GM12878 (cell line): ENCODE data around the gene CLMP. TPM values are rescaled to one million over a fixed set of nuclear protein-coding genes. Genes with fewer than 3 reads are reported as not detected.

Experiments
- ATAC-seq: fragments of 200-7000 bp; cut with Tn5 transposase; 3 replicates; pipeline ENCODE4 v1.9.1; 2020; ENCODE audit warnings: mild to moderate bottlenecking, moderate library complexity
- BruUV-seq: library from RNA; stranded (reverse); fragments of 400-500 nt; replicated peaks from 2 replicates; lab custom pipeline; 2021; lab: Mats Ljungman, UMichigan
- CTCF ChIA-PET: fragments of 300-600 bp; sonication (Branson Sonifier 250); formaldehyde crosslinking; extraction: SDS; loops from one replicate; lab custom pipeline; 2021; ENCODE audit warnings: inconsistent platforms; lab: Yijun Ruan, JAX
- POLR2A ChIA-PET: fragments of 350-600 bp; formaldehyde crosslinking; extraction: SDS; loops from one replicate; lab custom pipeline; 2021; ENCODE audit warnings: inconsistent platforms; lab: Charles Lee
- RAD21 ChIA-PET: fragments of 300-600 bp; sonication (Branson Sonifier 250); formaldehyde crosslinking; loops from one replicate; lab custom pipeline; 2023; ENCODE audit warnings: antibody characterized with exemption; ENCODE audit not compliant: unreplicated experiment; lab: Charles Lee
- SMC1A ChIA-PET: fragments of 300-600 bp; sonication (Branson Sonifier 250); formaldehyde crosslinking; loops from one replicate; lab custom pipeline; 2023; ENCODE audit not compliant: unreplicated experiment, uncharacterized antibody; lab: Charles Lee
- DNase-seq: peaks from one replicate; pipeline ENCODE4 v3.0.0-alpha.2; 2011; ENCODE audit warnings: low read depth, low spot score
- FAIRE-seq: peaks from 3 replicates; lab custom pipeline; 2011; peaks lifted over from hg19 to GRCh38; lab: Jason Lieb, UNC
- H2AFZ ChIP-seq: 2 replicates; pipeline ENCODE4 v1.6.0; 2011; ENCODE audit warnings: low read depth, low read length, control low read depth; ENCODE audit not compliant: control insufficient read depth
- H3K27ac ChIP-seq: 2 replicates; pipeline ENCODE4 v1.5.1; 2011; ENCODE audit warnings: control low read depth; ENCODE audit not compliant: control insufficient read depth, insufficient read depth
- H3K27me3 ChIP-seq, 2 experiments: replicated peaks in 1 of 2; 2 replicates each; pipeline versions ENCODE4 v1.6.0 to v1.6.1; 2011; ENCODE audit warnings: low read length in 1 of 2; ENCODE audit not compliant: control insufficient read depth in 2 of 2, insufficient read depth in 2 of 2
- H3K36me3 ChIP-seq, 2 experiments: 2 replicates each; pipeline ENCODE4 v1.5.1; 2011; ENCODE audit warnings: low read length in 1 of 2; ENCODE audit not compliant: control insufficient read depth in 2 of 2, insufficient read depth in 2 of 2
- H3K4me1 ChIP-seq: 2 replicates; pipeline ENCODE4 v1.6.1; 2011; ENCODE audit warnings: mild to moderate bottlenecking, low read length, moderate library complexity, mixed read lengths; ENCODE audit not compliant: control insufficient read depth, insufficient read depth
- H3K4me2 ChIP-seq: 2 replicates; pipeline ENCODE4 v1.6.0; 2011; ENCODE audit warnings: control low read depth; ENCODE audit not compliant: control insufficient read depth, insufficient read depth
- H3K4me3 ChIP-seq: fragments of 200-600 bp; sonication (generic); 2 replicates; pipeline ENCODE4 v1.5.1; 2016
- H3K79me2 ChIP-seq: 2 replicates; pipeline ENCODE4 v1.6.0; 2011; ENCODE audit warnings: low read length; ENCODE audit not compliant: control insufficient read depth, insufficient read depth
- H3K9ac ChIP-seq: 2 replicates; pipeline ENCODE4 v1.8.0; 2011; ENCODE audit warnings: low read length, control low read depth, mixed read lengths; ENCODE audit not compliant: control insufficient read depth, insufficient read depth
- H3K9me3 ChIP-seq: replicated peaks from 3 replicates; pipeline ENCODE4 v1.5.1; 2011; ENCODE audit warnings: mild to moderate bottlenecking, low read length; ENCODE audit not compliant: control insufficient read depth, insufficient read depth
- H4K20me1 ChIP-seq: 2 replicates; pipeline ENCODE4 v1.6.0; 2011; ENCODE audit not compliant: control insufficient read depth, insufficient read depth
- ATF7 ChIP-seq: fragments of 450-650 bp; IDR thresholded peaks from 2 replicates; pipeline ENCODE4 v1.6.1; 2016; ENCODE audit warnings: low read depth, mild to moderate bottlenecking
- CBX3 ChIP-seq: fragments of 200-600 bp; sonication (generic); IDR thresholded peaks from 2 replicates; pipeline ENCODE4 v1.6.1; 2016; ENCODE audit warnings: low read depth, borderline replicate concordance
- CHD1 ChIP-seq: IDR thresholded peaks from 2 replicates; pipeline ENCODE4 v1.6.1; 2012; ENCODE audit warnings: low read depth, low read length, improper control_type of control experiment
- CHD4 ChIP-seq: fragments of 200-600 bp; sonication (generic); IDR thresholded peaks from 2 replicates; pipeline ENCODE4 v1.6.1; 2016; ENCODE audit warnings: mild to moderate bottlenecking
- EED ChIP-seq: sonication (generic); IDR thresholded peaks from 2 replicates; pipeline ENCODE4 v1.6.1; 2016; ENCODE audit warnings: antibody characterized with exemption, low read depth
- EP300 ChIP-seq, 2 experiments: fragments of 150-350 bp in 1 of 2; IDR thresholded peaks; 2 replicates each; pipeline ENCODE4 v1.6.1; 2011 to 2012; ENCODE audit warnings: low read depth in 2 of 2, low read length in 2 of 2, borderline replicate concordance in 1 of 2, improper control_type of control experiment in 1 of 2, inconsistent platforms in 1 of 2; ENCODE audit not compliant: control insufficient read depth in 1 of 2
- IRF5 ChIP-seq: fragments of 450-650 bp; IDR thresholded peaks from 2 replicates; pipeline ENCODE4 v1.6.1; 2017; ENCODE audit warnings: borderline replicate concordance
- KDM1A ChIP-seq: fragments of 200-600 bp; sonication (generic); IDR thresholded peaks from 2 replicates; pipeline ENCODE4 v1.6.1; 2016; ENCODE audit warnings: borderline replicate concordance
- NBN ChIP-seq: fragments of 450-650 bp; IDR thresholded peaks from 2 replicates; pipeline ENCODE4 v1.6.1; 2016
- NFIC ChIP-seq: IDR thresholded peaks from 2 replicates; pipeline ENCODE4 v1.6.1; 2012; ENCODE audit warnings: low read depth, mild to moderate bottlenecking, inconsistent platforms, low read length, moderate library complexity
- PKNOX1 ChIP-seq: fragments of 450-650 bp; IDR thresholded peaks from 2 replicates; pipeline ENCODE4 v1.6.1; 2016; ENCODE audit warnings: mild to moderate bottlenecking
- RELB ChIP-seq: fragments of 450-650 bp; IDR thresholded peaks from 2 replicates; pipeline ENCODE4 v1.6.1; 2017; ENCODE audit warnings: low read depth, mild to moderate bottlenecking, moderate library complexity
- RFX5 ChIP-seq: IDR thresholded peaks from 2 replicates; pipeline ENCODE4 v1.6.1; 2011; ENCODE audit warnings: low read depth, low read length, improper control_type of control experiment
- ZBTB40 ChIP-seq: fragments of 450-650 bp; IDR thresholded peaks from 2 replicates; pipeline ENCODE4 v1.6.1; 2016; ENCODE audit warnings: mild to moderate bottlenecking, moderate library complexity, borderline replicate concordance
- ZNF24 ChIP-seq: fragments of 450-650 bp; IDR thresholded peaks from 2 replicates; pipeline ENCODE4 v1.6.1; 2017; ENCODE audit warnings: antibody characterized with exemption, mild to moderate bottlenecking
- WGBS: methylation state at CpG from one replicate; pipeline ENCODE4 v1.1.6; 2016; ENCODE audit warnings: low lambda C conversion rate; ENCODE audit not compliant: insufficient replicate concordance, insufficient coverage; ENCODE audit errors: missing lambda C conversion rate; 5-methylcytosine and 5-hydroxymethylcytosine counted together
- in situ Hi-C: fragments of 300-500 bp; cut with MboI; formaldehyde crosslinking; loops from 9 replicates; pipeline ENCODE4 v1.14.3; 2018; ENCODE audit warnings: mixed read lengths
- intact Hi-C: fragments of 100-400 bp; cut with micrococcal nuclease; formaldehyde crosslinking; loops from one replicate; pipeline ENCODE4 v1.14.2; 2022; ENCODE audit not compliant: unreplicated experiment
- polyA plus RNA-seq, 11 experiments: library from polyadenylated mRNA; depleted of rRNA in 4 of 11; unstranded in 6 of 11; stranded (reverse) in 5 of 11; fragments of >200 nt; fragmentation: Nextera tagmentation in 4 of 11; fragmentation: Illumina TruSeq in 1 of 11; extraction: Ambion mirVana in 4 of 11; extraction: Trizol in 1 of 11; gene quantifications; 1 replicate in 1 of 11; 2 replicates in 10 of 11; pipeline versions ENCODE4 v1.2.1 to v1.2.3, GENCODE V29; 2011 to 2016; ENCODE audit warnings: inconsistent platforms in 2 of 11, missing spikeins in 2 of 11, low read depth in 1 of 11
- total RNA-seq, 4 experiments: library from RNA; depleted of rRNA in 3 of 4; stranded (reverse); fragments of >200 nt in 3 of 4; fragmentation: Illumina TruSeq in 1 of 4; extraction: Trizol in 1 of 4; gene quantifications; 2 replicates each; pipeline versions ENCODE4 v1.2.1 to v1.2.3, GENCODE V29; 2013 to 2021

Gene CLMP
- total and polyA plus RNA-seq, 10 of the 15 experiments (the other 5 are each of a cell fraction or from before 2014, with no cell fraction given) = 0.01 to 0.71 (median 0.20) TPM; not detected in 4

- Histone ChIP-seq H3K9me3 (no peaks in the 10 kb centered on the region), H3K4me1 (0 out of 2 replicates have a peak, but pooled peaks cover 3% of the 10 kb centered on the region), H4K20me1 (no peaks in the 10 kb centered on the region), H3K27ac (no peak overlapping the region), H3K9ac (no peak overlapping the region), H3K4me3 (no peak overlapping the region), H3K27me3 (peaks cover 3 to 5% of the 10 kb centered on the region in 2 experiments; a peak in 3 of 4 replicates), H3K79me2 (no peaks in the 10 kb centered on the region), H3K36me3 (no peaks in the 10 kb centered on the region), H3K4me2 (no peak overlapping the region), H2AFZ (no peak overlapping the region)
- ATAC-seq (no peak), FAIRE-seq (no peak), DNase-seq (no peak)
- POLR2A ChIA-PET = no interaction called here
- in situ Hi-C loops = no loop called here
- intact Hi-C loops = no loop called here
- SMC1A ChIA-PET = no interaction called here
- RAD21 ChIA-PET = interaction anchor here (1.0 to 1.1 kb wide), 2 partner anchors 35 to 36 kb away, joined by 3 read pairs; no protein-coding TSS in a partner anchor
- 40% methylated on average over 11 of the region's 11 CpGs for WGBS
- BruUV-seq = no TSS peak
- CTCF ChIA-PET = no interaction called here
- no peak for TF ChIP-seq ZBTB40
- TF ChIP-seq ZNF24 = no peak
- no peak for TF ChIP-seq CBX3
- no peak for TF ChIP-seq CHD4
- no peak for TF ChIP-seq ATF7
- TF ChIP-seq PKNOX1 = no peak
- TF ChIP-seq RELB = no peak
- TF ChIP-seq NFIC = no peak
- TF ChIP-seq CHD1 = no peak
- TF ChIP-seq EED = no peak
- no peak for TF ChIP-seq NBN
- TF ChIP-seq EP300 (IDR thresholded peaks at IDR 0.05; ENCODE audit: borderline replicate concordance in 1 of 2, control insufficient read depth in 1 of 2, low read depth in 2 of 2, low read length in 2 of 2) = no peak
- TF ChIP-seq RFX5 = no peak
- TF ChIP-seq KDM1A = no peak
- no peak for TF ChIP-seq IRF5
Measured at GRCh38 chr11:123211149-123211852, 16.3 kb upstream of the CLMP start.
